GM21737 (cell line): ENCODE results near the gene AMT.
A peak's percentile ranks its signal among the peaks of the same experiment; 100 is the strongest.
"Not testable (repeated sequence)": the region's sequence is repeated elsewhere in the genome, so short reads cannot be mapped to it uniquely, and the experiment has no call there.

ENCODE experiments used
- ATAC-seq: cut with Tn5 transposase; IDR thresholded peaks from one replicate; pipeline ENCODE4 v1.9.1; 2021; ENCODE audit warnings: mild to moderate bottlenecking, moderate library complexity; ENCODE audit not compliant: unreplicated experiment

AMT gene

DNA sequence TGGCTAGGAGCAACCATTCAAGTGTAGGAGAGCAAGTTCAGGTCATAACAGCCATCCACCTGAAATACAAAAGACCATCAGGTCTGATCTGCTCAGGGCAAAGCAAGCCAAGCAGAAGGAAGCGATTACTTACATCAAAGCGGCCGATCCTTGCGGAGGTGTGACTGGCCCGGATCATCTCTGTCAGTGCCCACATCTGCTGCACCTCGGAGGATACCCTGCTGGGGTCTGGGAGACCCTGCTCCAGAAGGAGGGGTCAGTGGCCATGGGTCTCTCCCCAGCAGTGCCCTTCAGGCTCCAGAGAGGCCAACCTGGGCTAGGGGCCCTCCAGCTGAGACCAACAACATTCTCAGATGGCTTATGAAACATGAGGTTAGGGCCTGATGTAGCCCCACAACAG, 2.5 kb upstream of the AMT start:
- ATAC-seq = no peak

DNA sequence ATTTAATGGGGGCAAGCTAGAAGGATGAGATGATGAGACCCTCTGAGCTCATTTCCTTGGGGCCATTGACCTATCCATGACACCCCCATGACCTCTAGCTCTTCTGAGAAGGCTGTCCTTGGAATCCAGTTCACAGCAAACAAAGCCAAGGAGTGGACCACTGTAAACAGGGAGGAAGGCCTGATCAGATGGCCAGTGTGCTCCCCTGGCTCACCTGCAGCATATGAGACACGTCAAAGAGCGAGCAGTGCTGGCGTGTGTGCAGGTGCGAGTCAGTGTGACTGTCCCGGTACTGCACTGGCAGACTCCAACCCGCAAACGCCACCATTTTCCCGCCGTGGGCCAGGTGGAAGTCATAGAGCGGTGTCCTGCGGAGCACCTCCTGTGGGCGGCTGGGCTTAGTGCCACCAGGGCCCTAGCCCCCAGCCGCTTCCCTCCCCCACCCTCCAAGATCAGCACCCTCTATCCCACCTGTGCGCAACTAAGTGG, 339 bp downstream of the AMT start:
- no peak for ATAC-seq

DNA sequence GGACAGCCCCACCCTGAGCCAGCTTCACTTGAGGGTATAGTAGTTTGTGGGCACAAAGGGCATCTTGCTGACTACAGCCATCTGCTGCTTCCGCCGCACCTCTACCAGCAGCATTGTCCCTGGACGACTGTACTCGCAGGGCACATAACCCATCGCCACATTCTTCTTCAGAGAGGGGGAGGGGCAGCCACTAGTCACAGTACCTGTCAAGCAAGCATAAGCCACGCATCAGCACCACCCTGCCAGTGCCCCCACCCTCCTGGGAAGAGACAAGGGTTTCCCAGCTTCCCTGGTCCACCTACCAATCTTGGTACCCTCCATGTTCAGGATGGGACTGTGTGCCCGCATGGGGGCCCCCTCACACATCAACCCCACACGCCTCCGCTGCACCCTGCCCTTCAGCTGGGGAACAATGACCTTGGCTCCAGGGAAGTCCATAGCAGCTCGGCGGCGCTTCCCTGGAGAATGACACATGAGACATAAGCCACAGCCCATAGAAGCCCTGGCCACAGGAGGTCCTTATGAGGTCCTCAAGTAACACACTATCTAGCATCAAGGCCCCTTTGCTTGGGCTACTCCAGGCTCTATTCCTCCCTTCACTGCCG, 4.7 kb downstream of the AMT start:
- no peak for ATAC-seq

DNA sequence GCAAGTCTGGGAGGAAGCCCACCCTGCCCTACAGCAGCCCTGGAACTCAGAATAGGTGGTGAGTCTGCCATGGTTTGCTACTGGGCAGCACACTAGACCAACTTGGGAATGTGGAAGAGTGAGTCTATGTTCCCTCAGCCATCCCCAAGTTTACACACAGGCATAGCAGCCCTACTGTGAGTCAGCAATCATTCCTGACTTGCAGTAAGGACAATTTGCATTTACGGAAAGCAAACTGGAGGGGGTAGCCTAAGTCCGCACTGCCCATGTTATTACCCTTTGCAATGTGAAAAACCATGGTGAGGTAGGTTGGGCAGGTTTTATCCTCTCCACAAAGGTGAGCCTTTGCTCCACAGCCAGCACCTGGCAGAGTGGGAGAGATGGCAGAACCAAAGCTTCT, 5.4 kb downstream of the AMT start:
- ATAC-seq = no peak

DNA sequence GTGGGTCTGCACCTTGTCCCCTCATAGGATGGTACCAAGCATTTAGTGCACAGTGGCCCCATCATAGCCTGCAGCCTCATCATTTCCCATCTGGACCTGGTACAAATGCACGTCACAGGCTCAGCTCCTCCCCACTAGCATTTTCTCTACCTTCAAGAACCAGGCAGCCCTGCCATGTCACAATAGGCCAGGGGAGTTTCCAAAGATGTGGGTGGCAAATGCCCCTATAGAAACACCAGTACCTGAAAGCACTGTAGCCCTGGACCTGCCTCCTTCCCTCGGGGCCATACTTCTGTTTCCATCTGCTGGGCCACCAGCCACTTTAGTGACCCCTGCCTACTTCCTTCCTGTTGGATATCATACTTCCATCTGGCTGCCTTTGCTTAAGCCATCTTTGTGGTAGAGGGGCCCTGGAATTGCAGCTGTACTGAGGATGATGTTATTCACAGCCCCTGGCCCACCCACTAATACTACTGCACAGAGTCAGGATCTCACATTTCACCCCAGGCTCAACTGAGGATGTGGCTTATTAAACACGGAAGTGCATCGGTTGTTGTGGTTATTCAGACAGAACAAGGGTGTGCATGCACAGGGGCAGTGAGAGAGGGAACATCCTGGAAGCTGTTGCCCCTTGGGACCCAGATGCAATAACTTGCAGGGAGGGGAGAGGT, 6.2 kb downstream of the AMT start:
- ATAC-seq = no peak

DNA sequence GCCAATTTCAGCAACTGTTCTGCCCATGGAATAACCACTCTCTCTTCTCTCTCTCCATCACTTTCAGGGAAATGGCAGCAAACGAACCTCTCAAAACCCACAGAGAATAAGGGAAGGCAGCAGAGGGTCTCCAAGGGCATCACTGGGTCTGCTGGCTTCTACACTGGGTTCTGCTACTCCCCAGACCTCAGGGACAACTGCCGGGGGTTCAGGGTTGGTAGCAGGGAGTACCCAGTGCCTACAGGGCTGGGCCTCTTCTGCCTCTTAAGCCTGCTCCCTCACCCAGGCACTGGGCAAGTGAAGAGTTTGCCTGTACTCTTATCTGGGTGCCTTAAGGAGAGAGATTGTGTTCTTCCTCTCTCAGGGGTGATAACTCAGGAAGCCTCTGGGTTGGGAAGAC, 7.5 kb downstream of the AMT start:
- ATAC-seq = no peak

DNA sequence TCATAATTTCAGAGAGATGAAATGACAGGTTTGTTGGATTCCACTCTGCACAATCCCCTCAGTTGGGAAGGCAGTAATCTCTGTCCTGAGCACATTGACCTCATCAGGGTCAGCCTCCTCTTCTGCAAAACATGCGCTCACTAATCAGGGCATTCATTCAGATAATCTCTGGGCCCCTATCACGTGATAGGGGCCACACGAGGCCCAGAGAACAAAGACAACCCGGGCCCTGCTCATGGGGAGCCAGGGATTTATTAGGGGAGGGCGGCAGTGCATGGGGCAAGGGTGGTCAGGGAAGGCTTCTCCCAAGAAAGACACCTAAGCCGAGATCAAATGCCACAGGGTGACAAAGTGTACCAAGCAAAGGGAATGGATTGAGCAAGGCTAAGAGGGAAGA, 8.9 kb downstream of the AMT start:
- no peak for ATAC-seq

DNA sequence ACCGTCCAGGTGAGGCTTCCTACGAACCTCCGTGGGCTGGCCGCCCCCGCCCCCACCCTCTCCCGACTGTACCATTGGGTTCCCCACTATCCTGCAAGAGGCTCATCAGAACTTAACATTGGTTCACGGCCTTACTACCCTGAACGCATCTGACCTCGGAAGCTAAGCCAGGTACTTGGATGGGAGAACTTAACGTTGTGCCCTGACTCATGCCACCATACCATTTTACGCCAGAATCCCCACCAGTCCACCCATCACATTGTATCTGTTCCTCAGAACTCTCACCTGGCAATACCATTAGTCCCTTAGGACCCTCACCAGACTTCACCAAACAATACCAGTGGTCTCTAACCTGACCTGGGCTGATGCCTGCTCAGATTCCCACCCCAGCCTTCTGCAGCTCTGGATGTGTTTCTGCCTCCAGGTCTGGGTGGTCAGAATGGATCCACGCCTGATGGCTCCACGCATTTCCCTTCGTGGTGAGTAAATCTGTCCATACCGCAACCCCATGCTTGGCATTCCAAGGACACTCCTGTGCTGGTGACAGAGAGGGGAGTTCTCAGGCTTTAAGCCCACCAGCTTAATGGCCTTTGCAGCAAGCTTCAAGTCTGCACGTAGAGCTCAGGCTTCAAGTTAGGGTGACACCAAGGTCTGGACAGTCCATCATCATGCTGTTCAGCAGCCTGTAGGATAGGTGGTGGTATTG, 9.5 kb downstream of the AMT start:
- no peak for ATAC-seq

DNA sequence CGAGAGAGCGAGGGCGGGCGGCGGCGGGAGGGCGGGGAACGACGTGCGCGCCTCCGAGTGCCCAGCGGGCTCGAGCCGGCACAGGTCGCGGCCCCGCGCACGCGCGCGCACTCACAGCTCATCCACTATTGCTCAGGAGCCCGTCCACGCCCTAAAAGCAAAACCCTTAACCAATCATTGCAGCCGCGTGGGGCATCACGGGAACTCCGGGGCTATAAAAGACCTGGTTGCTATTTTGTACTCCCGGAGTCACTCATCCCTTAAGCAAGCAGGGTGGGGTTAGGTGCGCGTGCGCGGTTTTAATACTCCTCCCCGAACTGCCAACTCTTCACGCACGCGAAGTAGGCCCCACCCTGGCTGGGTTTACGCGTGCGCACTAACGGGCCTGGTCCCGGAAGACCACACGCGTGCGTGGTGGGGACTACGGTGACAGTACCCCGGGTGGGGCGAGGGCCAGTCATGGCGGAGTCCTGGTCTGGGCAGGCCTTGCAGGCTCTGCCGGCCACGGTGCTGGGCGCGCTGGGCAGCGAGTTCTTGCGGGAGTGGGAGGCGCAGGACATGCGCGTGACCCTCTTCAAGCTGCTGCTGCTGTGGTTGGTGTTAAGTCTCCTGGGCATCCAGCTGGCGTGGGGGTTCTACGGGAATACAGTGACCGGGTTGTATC, 10.2 kb downstream of the AMT start, which contains the start of the genes RHOA and TCTA:
Gene RHOA, minus strand, starts transcription at position 9 of the 664 bp plus-strand sequence. CDS start 36,387 bp downstream, outside the sequence.
Gene TCTA, plus strand, starts transcription at position 456 of the 664 bp plus-strand sequence. Its CDS starts 4 bp downstream, at position 460.
- ATAC-seq = peak; percentile 70

DNA sequence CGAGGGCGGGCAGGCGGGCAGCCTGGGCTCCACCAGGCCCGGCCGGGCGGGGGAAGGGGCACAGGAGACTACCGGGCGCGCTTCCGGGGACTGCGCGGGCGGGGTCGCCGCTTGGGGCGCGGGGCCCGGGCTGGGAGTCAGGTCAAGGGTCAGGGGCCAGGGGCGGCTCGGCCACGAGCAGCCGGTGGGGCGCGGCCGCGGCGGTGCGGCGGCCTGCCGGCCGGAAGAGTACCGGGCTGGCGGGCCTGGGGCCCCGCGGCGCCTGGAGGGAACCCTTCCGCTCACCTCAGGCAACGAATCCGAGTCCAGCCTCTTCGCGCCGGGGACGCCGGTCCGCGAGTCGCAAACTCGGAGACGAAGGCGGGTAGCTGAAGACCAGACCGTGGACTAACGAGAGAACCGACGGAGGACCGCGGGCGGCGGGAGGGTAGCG, 10.7 kb downstream of the AMT start:
- peak; percentile 16 for ATAC-seq

DNA sequence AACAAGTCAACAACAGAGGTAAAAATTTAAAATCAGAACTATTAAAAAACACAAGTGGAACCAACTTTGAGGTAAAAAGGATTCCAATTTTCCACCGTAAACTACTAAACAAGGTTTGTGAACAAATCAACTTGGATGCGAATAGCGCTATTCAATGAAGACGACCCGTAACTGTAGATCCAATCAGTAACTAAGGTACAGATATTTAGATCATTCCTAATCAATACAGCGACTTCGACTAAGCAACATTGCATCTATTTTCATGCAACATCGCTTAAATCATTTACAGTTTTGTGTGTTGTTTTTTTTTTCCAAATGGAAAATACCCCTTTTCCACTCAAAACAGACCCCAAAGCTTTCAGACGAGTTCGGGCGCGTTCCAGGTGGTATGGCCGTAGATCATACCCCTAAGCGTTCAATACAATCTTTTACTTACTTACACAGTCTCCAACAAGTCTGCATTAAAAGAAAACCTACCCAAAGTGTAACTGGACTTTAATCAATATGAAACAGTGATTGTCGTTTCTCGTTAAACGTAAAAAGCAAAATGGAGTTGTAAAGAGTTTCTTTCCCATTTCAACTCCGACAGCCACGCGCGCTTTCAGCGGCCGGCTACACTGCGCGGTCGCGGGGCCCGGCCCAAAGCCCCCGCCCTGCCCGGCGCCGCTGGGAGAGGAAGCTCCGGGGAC, 11.3 kb downstream of the AMT start:
- no peak for ATAC-seq

DNA sequence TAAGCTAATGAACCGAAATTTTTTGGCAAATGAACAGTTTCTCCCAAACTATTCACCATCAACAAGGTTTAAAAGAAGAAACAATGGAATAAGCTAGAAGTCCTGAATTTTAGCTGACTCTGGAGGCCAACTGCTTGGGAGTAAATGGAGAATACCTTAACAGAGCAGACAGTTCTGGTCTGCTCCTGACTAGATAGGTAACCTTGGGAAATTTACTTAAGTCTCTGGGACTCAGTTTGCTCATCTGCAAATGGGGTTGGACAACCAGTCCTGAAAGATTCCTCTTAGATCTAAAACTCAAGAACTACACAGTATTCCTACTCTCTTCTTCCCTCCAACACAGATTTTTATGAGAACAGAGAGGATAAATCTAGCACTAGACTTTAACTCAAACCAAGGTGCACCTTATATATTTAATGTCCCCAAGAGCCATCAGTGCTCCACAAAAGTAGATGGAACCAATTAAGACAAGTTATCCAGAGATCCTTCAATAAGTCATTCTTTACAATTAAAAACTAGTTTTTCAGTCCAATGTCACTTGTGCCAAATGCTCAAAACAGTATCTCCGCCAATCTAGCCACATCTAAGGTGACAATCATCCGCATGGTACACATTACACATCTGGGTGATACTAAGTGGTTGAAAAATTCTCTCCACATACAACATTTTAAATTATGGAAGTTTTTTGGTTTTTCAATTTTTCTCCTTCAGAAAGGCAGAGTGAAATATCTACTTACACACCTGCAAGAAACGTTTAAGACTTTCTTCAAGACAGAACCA, 12.0 kb downstream of the AMT start:
- ATAC-seq = no peak

DNA sequence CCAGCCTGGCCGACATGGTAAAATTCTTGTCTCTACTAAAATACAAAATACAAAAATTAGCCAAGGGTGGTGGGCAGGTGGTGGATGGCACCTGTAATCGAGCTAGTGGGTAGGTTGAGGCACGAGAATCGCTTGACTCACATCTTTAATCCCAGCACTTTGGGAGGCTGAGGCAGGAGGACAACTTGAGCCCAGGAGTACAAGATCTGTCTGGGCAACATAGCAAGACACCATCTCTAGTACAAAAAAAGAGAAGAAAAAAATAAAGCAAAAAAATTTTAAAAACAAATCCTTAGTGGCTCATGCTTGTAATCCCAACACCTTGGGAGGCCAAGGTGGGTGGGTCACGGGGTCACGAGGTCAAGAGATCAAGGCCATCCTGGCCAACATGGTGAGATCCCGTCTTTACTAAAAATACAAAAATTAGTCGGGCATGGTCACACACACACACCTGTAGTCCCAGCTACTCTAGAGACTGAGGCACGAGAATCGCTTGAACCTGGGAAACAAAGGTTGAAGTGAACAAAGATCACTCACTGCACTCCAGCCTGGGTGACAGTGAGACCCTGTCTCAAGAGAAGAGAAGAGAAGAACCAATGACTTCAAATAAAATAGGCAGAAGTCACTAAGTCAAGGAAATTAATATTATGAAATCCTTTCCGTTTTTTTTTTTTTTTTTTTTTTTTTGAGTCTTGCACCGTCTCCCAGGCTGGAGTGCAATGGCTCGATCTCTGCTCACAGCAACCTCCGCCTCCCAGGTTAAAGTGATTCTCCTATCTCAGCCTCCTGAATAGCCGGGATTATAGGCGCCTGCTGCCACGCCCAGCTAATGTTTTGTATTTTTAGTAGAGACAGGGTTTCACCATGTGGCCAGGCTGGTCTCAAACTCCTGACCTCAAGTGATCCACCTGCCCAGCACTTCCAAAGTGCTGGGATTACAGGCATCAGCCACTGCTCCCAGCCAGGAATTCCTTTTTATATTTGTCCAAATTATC, 15.4 kb downstream of the AMT start:
- ATAC-seq = no peak

DNA sequence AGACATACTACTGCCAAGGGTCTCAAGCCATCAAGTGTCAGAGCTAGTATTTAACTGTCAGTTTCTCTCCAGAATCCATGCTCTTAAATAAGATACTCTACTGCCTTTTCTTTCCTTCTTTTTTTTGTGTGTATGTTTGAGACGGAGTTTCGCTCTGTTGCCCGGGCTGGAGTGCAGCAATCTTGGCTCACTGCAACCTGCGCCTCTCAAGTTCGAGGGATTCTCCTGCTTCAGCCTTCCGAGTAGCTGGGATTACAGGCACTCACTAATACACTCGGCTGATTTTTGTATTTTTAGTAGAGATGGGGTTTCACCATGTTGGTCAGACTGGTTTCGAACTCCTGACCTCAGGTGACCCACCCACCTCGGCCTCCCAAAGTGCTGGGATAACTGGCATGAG, 16.7 kb downstream of the AMT start:
- not testable (repeated sequence) for ATAC-seq

DNA sequence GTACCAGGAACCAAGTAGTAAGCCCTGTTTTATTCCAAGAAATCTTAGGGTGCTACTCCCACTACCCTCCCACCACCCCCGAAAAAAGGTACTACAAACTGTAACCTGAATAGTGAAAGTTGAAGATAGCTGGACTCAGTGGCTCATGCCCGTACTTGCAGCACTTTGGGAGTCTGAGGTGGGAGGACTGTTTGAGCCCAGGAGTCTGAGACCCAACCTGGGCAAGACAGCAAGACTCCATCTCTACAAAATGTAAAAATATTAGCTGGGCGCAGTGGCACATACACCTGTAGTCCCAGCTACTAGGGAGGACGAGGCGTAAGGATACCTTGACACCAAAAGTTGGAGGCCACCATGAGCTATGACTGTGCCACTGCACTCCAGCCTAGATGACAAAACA, 18.4 kb downstream of the AMT start:
- no peak for ATAC-seq

DNA sequence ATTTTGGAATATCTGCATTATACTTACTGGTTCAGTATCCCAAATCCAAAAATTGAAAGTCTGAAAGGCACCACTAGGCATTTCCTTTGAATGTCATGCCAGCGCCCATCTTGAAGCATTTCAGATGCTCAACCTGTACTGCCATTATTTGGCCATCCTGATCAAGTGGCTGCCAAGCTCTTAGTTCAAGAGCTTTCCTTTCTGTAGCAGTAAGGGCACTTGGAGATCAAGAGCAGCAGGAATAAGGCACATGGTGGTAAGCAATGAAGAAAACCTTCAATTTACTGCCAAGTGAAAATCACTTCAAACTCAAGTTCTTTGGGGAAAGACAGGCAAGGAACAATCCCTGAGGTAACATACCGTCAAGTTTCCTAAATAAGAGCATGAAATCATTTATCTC, 20.5 kb downstream of the AMT start:
- no peak for ATAC-seq

DNA sequence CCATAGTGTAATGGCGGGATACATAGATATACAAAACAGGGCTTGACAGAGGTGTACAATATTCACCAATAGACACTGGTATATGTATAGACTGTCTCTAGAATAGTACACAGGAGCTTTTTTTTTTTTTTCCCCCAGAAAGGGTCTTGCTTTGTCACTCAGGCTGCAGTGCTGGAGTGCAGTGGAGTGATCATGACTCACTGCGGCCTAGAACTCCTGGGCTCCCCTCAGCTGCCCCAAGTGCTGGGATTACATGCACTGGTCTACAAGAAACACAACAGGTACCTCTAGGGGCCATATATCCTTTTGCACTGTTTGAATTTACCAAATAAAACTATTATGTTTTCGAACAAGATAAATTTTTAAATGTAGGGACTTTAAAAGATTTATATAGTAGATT, 22.8 kb downstream of the AMT start:
- no peak for ATAC-seq

DNA sequence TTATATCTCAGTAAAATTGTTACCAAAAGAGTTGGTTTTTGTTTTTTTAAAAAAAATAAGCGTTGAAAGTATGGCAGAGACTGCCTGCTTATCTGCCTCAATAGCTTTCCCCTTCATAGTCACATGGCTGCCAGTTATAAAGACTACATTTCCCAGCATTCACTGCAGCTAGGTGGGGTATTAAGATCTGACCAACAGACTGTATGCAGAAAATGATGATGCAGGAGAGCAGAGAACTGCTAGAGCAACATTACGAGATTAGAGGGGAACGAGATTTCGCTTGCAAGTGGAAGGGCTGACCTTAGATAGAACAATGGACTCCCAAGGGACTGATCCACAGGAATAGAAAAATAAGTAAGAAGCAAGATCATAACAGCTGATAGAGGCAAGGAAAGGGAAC, 24.8 kb downstream of the AMT start:
- no peak for ATAC-seq

DNA sequence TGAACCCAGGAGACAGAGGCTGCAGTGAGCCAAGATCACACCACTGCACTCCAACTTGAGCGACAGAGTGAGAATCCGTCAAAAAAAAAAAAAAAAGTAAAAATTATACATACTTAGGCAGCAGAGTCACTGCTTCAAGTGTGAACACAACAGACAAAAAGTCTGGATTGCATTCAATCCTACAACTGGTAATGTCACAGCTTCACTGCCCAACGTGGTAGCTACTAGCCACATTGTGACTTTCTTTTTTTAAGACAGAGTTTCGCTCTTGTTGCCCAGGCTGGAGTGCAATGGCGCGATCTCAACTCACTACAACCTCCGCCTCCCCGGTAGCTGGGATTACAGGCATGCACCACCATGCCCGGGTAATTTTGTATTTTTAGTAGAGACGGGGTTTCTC, 31.0 kb downstream of the AMT start:
- ATAC-seq = not testable (repeated sequence)
